ENCODE data around the gene PFN3.
A peak's percentile ranks its signal among the peaks of the same experiment; 100 is the strongest.

PFN3 gene, protein sequence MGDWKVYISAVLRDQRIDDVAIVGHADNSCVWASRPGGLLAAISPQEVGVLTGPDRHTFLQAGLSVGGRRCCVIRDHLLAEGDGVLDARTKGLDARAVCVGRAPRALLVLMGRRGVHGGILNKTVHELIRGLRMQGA

DNA sequence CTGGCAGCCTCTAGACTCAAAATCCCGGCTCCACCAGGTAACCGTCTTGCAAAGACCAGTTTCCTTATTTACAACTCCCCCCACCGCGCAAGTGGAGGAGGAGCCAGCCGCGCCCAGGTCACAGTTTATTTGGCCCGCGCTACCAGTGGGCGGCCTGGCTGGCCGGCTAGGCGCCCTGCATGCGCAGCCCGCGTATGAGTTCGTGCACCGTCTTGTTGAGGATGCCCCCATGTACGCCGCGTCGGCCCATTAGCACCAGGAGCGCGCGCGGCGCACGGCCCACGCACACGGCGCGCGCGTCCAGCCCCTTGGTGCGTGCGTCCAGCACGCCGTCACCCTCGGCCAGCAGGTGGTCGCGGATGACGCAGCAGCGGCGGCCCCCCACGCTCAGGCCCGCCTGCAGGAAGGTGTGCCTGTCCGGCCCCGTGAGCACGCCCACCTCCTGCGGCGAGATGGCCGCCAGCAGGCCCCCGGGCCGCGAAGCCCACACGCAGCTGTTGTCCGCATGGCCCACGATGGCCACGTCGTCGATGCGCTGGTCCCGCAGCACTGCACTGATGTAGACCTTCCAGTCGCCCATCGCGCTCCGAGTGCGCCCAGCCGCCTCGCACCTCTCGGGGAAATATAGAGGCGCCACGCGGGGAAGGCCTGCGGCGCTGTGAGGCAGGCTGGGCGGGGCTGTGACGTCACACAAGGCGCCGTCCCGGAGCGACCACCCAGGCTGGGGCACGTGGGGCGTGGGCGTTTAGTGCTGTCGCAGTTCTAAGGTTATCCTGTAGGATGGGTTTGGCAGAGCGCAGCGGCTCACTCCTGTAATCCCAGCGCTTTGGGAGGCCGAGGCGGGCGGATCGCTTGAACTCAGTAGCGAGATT is at the start of gene PFN3:
PFN3 (minus strand) TSS at position 665 of the 872 bp plus-strand sequence; CDS start at position 580, 85 bp downstream.
- no peak for DNase-seq

DNA sequence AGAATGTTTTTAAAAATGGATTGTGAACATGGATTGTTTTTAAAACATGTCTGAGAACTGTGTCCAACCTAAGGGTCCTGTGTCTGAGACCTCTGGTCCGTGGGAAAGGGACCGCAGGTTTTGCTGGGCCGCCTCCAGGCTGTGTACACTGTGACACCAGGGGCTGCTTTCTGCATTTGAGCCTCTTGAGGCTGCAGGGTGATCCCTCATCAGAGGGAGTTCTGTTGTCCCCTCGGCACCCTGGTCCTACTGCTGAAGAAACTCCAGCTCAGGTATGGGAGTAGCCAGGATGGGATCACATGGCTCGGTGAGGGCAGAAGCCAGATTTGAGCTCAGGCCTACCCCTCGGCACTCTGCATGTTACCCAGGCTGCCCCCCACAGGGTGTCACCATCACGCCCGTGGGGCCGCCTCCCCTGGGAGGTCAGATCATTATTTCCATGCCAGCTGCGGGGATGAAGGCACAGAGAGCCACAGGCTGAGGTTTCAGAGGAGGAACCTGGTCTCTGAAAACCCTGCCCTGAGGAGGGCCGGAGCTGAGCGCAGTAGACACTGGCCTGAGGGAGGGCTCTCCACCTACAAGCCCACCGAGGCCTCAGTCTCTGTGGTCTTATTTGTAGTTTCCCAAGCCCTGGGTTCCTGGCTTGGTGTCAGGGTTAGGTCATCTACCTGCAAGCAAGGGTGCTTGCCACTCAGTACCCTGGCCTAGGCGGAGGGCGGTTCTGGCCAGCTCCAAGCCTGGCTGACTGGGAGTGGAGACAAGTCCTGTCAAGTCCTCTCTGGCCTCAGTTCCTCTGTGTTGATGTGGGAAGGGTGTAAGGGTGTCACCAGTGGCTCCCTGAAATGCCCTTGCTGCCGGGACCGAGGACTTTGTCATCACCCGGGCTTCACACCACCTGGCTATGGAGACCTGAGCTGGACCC is 48.9 kb upstream of the PFN3 start:
- no peak for DNase-seq

DNA sequence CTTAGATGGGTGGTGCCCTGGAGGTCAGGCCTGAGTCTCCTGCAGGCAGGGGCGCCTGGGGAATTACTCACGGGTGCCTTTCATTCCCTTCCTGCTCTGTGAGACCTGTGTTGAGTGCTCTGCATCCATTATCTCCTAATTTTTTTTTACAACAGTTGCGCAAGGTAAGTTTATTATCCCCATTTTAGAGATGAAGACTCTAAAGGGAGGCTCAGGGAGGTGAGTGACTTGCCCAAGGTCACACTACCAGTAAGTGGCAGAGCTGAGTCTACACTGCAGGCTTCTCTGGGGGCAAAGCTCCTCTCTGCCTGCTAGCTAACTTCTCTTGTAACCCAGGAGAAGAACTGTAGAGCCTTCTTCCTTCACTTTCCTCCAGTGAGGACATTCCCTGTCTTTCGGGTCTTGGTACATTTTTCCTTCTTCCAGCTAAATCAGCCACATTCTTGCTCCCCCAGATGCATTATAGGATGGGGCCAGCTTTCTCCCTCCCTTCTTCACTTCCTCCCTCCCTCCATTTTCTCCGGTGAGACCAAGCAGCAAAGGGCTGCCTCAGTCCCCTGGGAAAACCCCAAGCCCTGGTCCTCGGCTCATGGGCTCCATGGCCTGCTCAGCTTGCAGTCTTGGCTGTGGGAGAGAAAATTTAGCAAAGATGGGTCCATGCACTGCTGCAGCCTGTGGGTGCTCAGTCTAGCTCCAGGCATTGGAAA is 47.9 kb upstream of the PFN3 start:
- no peak for DNase-seq

DNA sequence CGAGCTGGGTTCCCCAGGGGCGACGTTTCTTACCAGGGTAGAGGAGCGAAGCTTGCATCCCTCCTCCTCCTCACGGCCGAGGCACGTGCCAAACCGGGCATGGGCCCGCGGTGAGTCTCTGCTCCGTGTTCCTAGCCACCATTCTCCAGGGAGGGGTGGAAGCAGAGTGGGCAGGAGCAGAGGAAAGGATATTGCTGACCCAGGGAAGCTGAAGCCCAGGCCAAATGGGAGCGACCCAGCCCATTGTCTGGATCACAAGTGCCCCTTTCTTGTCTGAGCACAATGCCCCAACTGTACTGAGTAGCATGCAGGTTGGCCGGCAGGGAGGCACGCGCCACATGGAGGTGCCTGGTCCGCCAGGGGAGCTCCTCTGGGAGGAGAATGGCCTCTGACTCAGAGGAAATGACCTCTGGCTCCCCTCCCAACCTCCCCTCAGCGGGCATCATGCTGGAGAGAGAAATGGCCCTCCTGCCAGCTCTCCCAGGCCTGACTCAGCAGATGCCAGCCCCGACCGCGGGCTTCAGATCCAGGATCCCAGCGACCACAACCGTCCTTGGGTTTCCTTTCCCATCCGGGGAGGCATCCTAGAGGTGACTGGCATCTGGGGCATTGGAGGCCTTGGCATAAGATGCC is 47.3 kb upstream of the PFN3 start:
- no peak for DNase-seq

DNA sequence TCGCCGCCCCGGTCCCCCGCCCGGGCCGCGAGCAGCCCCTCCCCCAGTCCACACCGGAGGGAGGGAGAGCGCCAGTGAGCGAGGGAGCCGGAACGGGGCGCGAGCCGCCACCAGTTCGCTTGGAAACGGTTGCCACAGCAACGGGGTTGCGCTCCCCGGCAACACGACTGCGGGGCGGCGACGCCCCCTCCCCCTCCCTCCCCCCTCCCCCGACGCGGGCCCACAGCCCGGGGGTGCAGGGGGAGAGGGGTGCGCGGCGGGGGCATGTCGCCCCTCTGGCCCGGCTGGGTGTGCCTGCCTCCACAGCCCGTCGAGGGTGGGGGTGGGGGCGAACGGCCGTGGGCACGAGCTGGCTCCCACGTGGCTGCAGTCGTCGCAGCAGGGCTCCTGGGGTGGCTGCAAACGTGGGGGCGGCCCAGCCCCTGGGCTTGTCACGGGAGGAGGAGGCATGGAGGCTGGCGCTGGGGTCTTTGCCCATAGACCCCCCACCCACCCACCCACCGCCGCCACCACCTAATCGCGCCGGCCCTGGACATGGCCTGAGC is 46.7 kb upstream of the PFN3 start:
- DNase-seq: no peak

DNA sequence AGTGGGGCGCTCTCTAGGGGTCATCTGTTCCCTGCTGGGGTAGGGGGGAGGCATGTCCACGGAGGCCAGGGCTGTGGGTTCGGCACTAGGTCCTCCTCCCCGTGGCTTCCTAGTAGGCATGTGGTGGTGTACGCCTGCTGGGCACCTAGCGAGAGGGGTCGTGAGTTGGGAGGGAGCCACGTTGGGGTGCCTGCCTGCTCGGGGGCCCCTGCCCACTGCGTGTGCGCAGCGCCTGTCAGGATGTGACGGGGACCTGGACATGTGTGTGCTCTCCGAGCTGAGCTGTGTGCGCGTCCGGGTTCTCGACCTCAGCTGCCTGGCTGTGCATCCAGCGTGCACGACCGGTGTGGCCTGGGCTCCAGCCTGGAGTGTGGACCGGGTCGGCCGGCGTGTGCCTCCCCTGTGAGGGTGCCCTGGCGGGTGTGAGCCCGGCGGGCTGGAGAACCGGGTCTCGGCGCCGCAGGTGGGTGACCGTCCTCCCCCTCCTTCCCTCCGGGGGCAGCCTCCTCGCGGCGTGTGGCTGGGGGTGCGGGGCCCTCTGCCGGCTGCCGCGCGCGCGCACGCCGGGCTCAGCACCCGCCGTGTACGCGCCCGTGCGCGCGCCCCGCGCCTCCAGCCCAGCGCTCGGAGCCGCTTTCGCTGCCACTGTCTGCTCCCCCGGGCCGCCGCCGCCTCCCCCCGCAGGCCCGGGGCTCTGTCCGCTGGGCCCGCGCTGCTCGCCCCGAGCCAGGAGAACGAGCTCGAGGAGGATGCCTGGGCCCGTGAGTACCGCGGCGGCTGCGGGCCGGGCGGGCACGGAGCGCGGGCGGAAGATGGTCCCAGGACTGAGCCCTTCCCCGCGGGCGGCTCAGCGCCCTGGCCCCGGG is 46.0 kb upstream of the PFN3 start, which contains the start of gene PRR7:
PRR7 (plus strand) TSS at position 615 of the 866 bp plus-strand sequence. CDS start 8,254 bp downstream, outside the sequence.
- DNase-seq: no peak

DNA sequence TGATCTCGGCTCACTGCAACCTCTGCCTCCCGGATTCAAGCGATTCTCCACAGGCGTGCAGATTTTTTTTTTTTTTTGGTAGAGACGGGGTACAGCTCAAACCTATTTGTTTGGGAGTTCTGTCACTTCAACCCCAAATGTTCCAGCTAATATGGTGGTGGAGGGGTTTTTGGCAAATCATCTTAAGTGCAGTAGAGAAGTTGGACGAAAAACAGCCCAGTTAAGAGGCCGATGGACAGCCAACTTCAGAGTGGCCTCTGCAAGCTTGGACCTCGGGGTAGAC is 45.4 kb upstream of the PFN3 start:
- no peak for DNase-seq

DNA sequence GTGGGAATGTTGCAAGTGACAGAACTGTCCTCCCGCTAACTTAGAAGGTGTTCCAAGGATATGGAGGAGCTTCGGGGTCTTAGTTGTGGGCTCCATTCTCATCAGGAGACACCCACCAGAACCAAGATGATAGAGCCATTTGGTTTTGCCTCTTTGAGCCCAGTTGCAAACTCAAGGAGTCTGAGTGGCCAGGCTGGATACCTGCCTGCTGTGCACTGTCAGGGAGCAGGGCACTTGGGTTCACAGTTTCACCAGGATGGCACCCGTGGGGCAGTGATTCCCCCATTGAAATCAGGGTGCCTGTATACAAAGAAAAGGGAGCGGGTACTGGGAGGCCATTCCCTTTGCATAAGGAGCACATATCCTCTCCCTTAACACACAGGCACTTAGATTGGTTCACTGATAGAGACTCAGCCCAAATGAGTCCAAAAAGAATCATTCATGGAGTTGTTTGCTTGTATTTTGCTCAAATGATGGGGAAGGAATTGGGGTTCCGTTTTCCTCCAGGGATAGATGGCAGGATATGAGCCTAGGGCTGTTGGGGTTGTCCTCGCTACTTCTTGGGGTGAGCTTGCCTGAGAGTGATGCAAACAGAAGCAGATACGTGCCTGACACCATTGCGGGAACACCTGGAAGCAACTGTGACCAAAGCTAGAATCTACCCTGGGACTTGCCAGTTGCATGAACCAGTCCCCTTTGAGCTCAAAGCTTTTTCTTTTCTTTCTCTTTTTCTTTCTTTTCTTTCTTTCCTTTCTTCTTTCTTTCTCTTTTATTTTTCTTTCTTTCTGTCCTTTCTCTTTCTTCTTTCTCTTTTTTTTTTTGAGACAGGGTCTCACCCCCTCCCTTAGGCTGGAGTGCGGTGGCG is 44.8 kb upstream of the PFN3 start:
- DNase-seq: no peak

DNA sequence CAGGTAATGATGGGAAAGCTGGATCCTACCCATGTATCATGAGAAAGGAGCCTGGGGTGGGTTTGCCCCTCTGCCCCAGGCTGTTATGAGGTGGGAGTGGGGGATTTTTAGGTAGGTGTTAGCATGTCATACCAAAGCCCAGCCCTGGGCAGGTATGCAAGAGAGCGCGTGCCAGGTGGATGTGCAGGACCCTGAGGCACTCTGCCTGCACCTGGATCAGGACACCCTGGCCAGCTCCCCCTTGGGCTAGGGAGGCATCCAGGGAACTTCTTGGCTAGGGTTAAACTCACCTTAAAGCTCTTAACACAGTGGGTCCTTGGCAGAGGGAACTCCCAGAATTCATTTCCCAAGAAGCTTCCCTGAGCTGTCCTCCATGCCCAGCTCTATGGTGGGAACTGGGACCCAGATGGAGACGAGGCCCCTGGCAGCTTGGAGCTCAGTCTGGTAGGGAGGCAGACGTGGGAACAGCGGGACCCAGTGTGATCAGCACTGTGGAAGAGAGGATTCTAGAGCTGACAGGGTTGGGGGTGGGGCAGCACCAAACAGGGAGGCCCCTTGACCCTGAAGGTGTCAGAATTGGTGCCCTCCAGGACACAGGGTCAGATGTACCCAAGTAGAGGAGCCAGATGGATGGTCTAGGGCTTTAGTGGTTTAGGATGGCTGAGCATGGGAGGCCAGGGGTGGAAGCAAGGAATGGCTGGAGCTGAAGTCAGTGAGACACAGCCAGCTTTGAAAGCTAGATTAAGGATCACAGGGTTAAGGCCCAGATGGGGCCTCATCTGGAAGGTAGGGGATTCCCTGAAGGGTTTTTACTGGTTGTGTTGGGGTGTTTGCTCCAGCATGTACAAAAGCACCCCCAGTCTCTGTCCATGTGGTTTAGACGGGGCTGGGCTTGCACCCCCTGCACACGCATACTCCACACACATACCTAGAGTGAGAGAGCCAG is 43.9 kb upstream of the PFN3 start:
- DNase-seq: no peak

DNA sequence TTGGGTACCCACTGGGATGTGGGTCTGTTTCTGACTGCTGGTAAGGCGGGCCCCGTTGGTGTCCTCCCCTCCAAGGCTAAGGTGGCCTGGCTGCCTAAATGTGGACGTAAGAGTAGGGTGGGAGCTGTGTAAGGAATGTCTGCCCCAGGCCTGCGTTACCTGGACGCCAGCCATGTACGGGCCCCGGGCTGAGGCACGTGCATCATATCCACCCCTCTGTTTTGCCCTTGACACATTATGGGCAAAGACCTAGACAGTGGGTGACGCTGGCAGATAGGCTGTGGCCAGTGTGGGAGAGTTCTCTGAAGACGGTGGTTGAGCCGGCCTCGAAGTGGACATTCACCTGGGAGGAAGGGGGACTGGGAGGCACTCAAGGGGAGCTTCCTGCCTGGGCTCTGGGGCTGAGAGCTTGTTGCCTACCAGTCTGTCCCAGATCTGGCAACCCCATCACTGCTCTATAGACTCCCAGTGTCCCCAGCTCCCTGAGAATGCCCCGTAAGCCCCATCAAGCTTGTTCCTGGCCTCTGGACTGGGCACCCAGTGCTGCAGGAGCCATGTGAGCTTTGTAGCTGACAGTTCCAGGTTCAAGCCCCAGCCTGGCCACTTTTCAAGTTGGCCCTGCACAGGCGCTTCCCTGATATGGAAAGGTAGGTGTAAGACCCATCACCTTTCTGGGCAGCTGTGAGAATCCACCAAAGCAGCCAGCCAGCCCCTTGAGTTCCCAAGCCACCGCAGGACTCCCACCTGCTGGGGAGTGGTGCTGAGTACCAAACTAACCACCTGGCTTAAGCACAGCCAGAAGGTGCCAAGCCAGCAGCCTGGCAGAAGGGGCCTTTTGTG is 42.9 kb upstream of the PFN3 start:
- no peak for DNase-seq

DNA sequence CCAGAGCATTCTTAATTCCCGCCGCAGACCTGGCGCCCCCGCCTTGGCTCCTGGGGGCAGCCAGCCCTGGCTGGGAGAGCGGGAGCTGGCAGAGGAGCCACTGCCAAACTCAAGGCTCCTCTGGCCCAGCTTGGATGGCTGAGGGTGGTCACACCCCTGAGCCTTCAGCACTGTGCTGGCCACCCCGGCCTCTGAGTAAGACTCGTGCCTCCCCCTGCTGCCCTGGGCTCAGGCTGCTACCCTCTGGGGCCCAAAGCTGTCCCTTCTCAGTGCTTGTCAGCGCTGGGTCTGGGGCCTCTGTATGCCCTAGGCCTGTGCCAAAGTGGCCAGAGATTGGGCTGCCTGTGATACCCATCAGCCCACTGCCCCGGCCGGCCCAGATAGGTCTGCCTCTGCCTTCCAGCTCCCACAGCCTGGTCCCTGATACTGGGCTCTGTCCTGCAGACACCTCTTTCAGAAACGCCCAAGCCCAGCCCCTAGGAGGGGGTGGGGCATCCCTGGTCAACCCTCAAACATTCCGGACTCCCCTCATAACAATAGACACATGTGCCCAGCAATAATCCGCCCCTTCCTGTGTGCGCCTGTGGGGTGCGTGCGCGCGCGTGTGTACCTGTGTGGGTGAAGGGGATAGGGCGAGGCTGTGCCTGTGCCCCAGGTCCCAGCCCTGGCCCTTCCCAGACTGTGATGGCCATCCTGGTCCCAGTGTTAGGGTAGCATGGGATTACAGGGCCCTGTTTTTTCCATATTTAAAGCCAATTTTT is 41.8 kb upstream of the PFN3 start:
- no peak for DNase-seq

DNA sequence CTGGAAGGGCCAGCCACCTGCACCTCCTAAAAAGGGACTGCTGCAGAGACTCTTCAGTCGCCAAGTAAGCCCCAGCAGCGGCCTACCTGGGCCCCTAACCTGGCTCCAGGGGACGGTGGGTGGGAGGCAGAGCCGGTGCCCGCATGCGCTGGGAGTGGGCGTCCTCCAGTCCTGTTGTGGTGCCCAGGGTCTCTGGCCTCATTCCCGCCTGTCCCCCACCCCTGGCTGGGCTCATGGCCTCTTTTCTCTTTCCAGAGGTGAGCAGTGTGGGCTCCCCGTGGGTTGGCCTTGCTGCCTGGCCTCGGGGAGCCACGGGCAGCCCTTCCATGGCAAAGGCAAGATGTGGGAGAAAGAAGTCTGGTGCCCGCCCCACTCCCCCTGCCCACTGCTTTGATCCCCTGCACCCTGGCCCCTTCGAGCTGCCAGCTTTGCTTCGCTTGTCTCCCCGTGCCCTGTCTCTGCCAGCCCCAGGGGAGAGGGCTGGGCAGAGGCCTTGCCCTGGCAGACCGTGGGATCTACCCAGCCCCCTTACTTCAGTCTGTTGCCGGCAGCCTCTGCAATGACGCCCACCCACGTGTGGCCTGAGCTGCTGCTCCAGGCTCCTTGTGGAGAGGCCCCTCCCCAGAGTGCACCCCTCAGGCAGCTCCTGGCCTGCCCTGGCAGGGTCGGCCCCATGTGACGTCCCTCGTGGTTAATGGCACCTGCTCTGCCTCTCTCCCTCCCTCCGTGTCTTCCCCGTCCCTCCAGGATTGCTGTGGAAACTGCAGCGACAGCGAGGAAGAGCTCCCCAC is 40.7 kb upstream of the PFN3 start:
- DNase-seq: no peak

DNA sequence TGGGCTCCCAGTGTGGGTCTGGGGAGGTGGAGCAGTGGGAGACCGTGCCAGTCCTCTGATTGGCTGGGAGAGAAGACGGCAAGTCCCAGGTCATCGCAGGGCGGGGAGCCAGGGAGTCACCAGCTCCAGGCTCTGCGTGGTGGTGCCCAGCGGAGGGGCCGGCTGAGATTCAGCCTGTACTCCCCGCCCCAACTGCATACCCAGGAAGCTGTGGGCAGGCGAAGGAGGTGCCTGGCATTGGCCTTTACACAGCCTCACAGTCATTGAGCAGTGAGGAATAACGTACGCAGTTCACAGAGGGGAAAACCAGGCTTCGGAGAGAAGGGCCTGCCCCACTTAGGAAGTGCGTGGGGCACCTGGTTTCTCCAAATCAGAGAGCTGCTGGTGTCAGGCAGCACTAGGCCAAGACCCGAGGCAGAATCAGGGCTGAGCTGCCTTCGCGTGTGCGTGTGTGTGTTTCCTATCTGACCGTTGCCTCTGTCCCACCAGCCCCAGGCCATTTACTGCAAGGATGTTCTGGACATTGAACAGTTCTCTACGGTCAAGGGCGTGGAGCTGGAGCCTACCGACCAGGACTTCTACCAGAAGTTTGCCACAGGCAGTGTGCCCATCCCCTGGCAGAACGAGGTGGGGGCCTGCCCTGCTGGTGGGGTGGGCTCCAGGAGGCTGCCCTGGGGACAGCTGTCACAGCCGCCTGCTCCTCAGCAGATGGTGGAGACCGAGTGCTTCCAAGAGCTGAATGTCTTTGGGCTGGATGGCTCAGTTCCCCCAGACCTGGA is 39.9 kb upstream of the PFN3 start:
- DNase-seq: peak in 1 of 2 donors; percentile 23

DNA sequence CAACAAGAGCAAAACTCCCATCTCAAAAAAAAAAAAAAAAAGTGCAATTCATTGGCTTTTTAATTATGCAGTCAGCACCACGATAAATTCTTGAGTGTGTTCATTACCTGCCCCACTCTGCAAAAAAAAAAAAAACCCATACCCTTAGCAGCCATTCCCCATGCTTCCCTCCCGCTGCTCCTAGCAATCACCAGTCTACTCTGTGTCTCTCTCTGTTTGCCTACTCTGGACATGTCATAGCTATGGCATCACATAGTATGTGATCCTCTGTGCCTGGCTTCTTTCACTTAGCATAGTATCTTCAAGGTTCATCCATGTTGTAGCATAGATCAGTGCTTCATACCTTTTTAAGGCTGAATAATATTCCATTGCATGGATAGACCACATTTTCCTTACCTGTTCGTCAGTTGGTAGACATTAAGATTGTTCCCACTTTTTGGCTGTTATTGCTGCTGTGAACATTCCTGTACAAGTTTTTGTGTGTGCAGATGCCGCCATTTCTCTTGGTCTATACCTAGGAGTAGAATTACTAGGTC is 39.1 kb upstream of the PFN3 start:
- DNase-seq: no peak

DNA sequence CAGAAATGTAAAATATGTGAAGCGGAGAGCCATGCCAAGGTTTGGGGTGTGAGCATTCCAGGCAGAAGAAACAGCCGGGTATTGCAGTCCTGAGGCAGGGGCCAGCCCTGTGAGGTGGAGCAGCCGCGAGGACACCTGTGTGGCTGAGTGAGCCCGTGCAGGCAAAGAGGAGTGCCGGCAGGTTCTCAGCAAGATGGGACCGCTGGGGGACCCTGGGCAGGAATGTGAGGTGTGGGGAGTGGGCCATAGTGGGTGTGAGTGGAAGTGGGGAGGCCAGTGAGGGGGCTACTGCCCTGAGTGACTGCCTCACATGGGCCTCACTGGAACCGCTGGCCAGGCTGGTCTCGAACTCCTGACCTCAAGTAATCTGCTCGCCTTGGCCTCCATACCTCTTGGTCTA is 38.0 kb upstream of the PFN3 start:
- no peak for DNase-seq
